H1 (cell line): ENCODE results near the gene INPP5A. TPM values are rescaled to one million over a fixed set of nuclear protein-coding genes. Genes with fewer than 3 reads are reported as not detected.

Source experiments
- CREB1 ChIP-seq: IDR thresholded peaks from 2 replicates; pipeline ENCODE4 v1.6.1; 2012; ENCODE audit warnings: inconsistent platforms
- E2F6 ChIP-seq: IDR thresholded peaks from 2 replicates; pipeline ENCODE4 v1.6.1; 2012; ENCODE audit warnings: inconsistent platforms
- EZH2 ChIP-seq: fragments of 200-600 bp; sonication (generic); IDR thresholded peaks from 2 replicates; pipeline ENCODE4 v1.7.1; 2012; ENCODE audit warnings: low read depth, mild to moderate bottlenecking, moderate library complexity, low read length, inconsistent platforms; ENCODE audit not compliant: severe bottlenecking
- HDAC6 ChIP-seq: IDR thresholded peaks from one replicate; pipeline ENCODE4 v1.7.1; 2012; ENCODE audit warnings: low read depth, mild to moderate bottlenecking, inconsistent platforms, low read length, moderate library complexity
- JUND ChIP-seq: IDR thresholded peaks from 2 replicates; pipeline ENCODE4 v1.6.1; 2011; ENCODE audit warnings: mild to moderate bottlenecking, improper control_type of control experiment, low read length
- RAD21 ChIP-seq, 2 experiments: IDR thresholded peaks in 1 of 2; conservative IDR thresholded peaks in 1 of 2; 2 replicates each; pipeline ENCODE4 v1.6.1; 2011; ENCODE audit warnings: low read depth in 2 of 2, low read length in 2 of 2, improper control_type of control experiment in 1 of 2, inconsistent platforms in 1 of 2, mild to moderate bottlenecking in 1 of 2, moderate library complexity in 1 of 2
- polyA plus RNA-seq, 7 experiments: library from polyadenylated mRNA; depleted of rRNA in 3 of 7; stranded (reverse) in 5 of 7; unstranded in 2 of 7; fragments of >200 nt in 5 of 7; fragments of 200-250 nt in 2 of 7; gene quantifications; 1 replicate in 5 of 7; 2 replicates in 1 of 7; 4 replicates in 1 of 7; pipeline versions ENCODE4 v1.2.1 to v1.2.3, GENCODE V29; 2011 to 2013; ENCODE audit warnings: missing spikeins in 2 of 7, mixed read lengths in 2 of 7
- total RNA-seq: library from RNA; stranded (reverse); fragmentation: NEBNext Ultra II Directional; extraction: Animal tissue kit (Norgen Biotek cat#: 25700); gene quantifications from 2 replicates; pipeline ENCODE4 v1.2.1, GENCODE V29; 2021

Gene INPP5A
- total and polyA plus RNA-seq, 2 of the 8 experiments (the other 6 are each of a cell fraction or from before 2014, with no cell fraction given) = 19.7 to 27.5 TPM

- TF ChIP-seq E2F6 (no peak), RAD21 (IDR thresholded peaks at IDR 0.05 in 1 of 2, conservative IDR thresholded peaks at IDR 0.05 in 1 of 2; ENCODE audit: low read depth in 2 of 2, low read length in 2 of 2) (no peak), EZH2 (no peak), HDAC6 (no peak), JUND (no peak), CREB1 (no peak)
Observed at GRCh38 chr10:132803416-132804210, 266.0 kb downstream of the INPP5A start (continued).
